ENCODE data around the gene PRKCA.

PRKCA gene

DNA sequence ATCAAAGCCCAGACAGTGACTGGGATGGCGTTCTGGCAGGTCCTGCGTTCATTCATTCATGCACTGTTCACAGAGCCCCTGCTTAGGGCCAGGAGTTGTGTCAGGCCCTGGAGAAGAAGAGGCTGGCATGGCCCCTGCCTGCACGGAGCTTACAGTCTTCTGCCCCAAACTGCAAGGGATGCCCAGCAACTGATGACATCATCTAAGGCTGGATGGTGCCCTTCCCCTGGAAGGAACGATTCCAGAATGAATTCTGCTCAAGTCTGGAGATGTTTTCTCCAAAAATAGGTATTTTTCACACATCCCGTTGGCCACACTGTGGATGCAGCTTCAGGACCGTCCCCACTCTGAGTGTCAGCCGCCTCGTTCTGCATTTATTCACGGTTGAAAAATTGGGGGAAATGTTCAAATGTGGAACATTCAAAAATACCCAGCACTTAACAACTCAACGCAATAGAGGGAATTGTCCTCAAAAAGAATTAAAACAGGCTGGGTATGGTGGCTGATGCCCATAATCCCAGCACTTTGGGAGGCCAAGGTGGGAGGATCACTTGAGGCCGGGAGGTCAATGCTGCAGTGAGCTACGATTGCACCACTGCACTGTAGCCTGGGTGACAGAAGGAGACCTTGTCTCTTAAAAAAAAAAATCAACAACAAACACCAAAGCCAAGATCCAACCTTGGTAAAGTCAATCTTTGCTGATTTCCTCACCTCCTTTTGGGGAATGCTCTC lies 508.7 kb downstream of the PRKCA start:
- no peak for DNase-seq (ENCODE audit: low read depth)

DNA sequence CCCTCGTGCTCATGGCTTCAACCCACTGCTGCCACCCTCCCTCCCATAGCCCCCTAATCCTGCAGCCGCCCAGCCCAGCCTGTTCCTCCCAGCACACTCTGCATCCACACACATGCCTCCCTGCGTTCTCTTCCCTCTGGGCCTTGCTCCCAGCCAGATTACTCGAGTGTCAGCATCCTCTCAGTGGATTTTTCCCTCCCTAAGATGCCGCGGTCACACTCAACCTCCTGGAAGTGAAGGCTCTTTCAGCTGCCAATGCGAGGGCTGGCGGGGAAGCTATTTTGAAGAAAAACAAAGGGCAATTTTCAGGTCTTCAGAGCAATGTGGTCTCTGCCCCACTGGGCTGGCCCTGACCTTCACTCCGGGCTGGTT lies 509.3 kb downstream of the PRKCA start:
- no peak for DNase-seq (ENCODE audit: low read depth)

DNA sequence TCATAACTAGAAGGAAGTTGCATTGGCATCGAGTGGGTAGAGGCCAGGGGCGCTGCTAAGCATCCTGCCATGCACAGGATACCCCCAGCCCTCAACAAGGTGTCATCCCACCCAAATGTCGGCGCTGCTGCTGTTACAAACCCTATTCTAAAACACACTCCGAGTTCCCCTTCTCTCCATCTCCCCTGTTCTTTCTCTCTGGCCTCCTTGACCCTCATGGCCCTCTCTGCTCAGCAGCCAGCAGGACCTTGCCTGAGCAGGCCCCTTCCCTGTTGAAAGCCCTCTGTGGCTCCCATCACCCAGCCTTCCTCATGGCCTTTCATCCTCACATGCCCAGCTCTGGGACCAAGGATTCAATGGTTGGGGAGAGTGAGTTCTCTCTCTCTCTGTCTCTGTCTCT lies 510.2 kb downstream of the PRKCA start:
- no peak for DNase-seq (ENCODE audit: low read depth)

DNA sequence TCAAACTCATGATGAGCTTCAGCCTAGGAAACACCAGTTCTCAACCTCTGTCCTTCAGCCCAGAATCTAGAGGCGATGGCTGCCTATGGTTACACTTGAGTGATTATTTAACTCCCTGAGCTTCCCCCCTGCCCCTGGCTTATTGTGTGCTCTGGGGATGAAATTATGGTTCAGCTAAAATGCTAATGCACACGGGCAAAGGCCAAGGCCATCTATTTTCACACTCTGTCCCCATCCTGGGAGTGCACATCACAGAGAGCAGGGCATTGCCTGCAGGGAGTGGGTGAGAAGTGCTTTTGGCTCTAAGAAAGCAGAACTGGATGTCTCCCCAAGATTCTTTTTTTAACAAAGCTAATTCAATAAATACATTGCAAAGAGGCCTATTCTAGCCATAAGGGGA lies 510.9 kb downstream of the PRKCA start:
- no peak for DNase-seq (ENCODE audit: low read depth)

DNA sequence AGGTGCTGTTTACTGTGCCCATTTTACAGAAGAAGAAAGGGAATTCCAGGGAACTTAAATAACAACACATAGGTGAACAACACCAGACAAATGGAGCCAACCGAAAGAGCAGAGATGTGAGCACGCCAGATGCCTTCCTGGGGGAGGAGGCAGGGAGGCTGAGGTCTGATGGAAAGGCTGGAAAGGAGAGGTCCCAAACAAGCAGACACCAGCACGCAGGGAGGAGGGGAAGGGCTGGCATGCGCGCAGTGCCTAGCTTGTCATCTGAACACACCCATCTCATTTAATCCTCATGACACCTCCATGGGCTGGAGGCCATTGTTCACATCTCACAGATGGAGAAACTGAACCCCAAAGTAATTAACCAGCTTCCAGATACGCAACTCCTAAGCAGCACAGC lies 511.6 kb downstream of the PRKCA start:
- no peak for DNase-seq (ENCODE audit: low read depth)

DNA sequence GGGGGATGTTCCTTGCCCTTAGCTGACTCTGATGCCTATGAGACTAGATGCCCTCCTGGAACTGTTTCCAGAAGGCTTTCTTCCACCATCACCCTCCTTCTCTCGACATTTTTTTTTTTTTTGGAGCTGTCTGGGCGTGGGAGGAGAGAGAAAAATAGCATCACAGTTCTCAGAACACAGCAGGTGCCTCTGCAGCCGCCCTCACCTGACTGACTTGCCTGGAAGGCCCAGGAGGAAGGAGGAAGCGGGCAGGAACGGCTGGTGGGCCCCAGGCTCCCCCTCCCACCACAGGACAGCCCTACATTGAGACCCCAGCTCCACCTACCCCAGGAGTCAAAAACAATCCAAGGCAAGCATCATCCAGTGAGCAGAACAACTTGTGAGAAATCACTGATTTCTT lies 512.2 kb downstream of the PRKCA start:
- no peak for DNase-seq (ENCODE audit: low read depth)

DNA sequence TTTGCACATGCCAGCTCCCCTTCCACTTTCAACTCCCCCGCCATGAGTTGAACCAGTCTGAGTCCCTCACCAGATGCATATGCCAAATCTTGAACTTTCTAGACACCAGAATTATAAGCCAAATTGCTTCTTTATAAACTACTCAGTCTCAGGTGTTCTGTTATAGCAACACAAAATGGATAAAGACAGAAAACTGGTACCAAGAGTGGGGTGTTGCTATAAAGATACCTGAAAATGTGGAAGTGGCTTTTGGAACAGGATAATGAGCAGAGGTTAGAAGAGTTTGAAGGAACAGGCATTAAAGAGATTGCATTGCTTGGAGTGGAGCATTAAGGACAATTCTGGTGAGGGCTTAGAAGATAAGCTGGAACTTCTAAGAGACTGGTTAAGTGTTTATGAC lies 515.3 kb downstream of the PRKCA start:
- DNase-seq (ENCODE audit: low read depth): no peak

DNA sequence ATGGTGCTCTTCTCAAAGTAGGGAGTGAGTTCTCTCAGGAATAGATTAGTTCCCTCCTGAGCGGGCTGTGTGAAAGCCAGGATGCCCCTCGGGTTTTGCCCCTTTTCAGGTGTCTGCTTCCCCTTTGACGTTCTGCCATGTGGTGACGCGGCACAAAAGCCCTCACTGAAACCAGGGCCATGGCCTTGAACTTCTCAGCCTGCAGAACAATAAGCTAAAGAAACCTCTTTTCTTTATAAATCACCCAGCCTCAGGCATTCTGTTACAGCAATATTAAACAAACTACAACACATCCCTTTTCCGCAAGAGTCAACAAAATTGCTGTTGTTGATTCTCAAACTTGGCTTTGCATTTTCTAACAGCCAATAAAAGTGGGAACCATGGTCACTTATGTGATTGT lies 517.1 kb downstream of the PRKCA start:
- no peak for DNase-seq (ENCODE audit: low read depth)

DNA sequence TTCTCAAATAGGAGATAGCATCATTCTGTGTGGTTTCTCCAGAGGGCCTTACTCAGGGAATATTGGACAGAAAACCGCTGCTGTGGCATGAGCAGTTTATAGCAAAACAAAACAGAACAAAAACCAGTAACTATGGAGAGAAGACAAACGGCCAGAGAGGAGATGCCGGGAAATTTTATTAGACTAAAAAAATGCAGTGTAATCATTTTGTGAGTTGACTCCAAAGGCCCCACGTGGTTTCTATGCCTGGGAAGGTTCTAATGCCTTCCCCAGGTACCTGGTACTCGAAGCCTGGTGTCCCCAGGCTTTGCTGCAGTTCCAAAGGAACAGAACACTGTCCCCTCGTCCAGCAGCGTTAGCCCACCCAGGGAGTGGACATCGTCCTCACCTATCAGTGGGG lies 519.6 kb downstream of the PRKCA start:
- DNase-seq (ENCODE audit: low read depth): no peak

DNA sequence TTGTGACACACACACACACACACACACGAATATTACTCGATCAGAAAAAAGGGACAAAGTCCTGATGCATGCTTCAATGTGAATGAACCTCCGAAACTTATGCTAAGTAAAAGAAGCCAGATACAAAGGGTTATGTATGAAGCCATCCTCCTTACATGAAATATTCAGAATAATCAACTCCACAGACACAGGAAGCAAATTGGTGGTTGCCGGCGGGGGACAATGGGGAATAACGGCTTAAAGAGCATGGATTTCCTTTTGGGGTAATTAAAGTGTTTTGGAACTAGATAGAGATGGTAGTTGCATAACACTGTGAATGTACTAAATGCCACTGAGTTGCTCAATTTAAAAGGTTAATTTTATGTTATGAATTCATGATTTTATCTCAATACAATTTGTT lies 524.4 kb downstream of the PRKCA start:
- DNase-seq (ENCODE audit: low read depth): no peak

DNA sequence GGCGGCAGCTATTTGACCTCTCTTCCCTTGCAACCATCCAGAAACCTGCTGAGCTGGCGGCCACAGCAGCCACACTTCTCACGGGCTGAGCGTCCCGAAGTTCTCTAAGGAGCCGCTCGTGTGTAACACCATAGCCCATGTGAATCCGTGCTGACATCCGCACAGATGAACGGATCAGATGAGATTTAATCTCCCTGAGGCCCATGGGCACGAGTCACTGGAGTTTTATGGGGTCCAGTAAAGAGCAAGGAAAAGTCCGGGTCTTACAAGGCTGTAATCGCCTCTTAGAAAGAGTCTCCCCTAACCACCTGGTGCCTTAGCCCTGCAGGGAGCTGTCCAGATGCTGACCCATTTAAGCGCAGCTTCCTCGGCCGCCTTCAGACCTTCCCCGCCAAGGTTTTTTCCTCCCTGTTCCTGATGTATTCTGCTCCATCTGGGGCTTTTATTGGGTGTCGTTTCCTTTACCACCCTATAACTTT lies 527.0 kb downstream of the PRKCA start:
- peak; percentile 19 for DNase-seq (ENCODE audit: low read depth)

DNA sequence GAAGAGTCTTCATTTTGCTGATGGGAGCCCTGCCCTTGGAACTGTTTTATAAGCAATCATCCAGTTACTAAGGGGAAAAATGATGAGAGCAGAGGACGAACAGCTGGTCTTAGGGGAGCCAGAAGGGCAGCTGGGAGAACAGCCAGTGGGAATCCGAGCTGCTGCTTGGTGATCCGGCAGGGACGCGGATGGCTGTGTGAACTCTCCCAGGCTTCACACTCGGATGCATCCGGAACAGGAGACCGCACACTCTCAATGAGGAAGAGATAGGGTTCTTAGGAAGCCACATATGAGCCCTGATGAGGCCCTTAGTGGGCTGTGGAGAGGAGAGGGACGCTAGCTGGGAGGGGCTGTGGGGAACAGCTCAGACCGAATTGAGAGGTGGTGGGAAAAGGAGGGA lies 527.5 kb downstream of the PRKCA start:
- no peak for DNase-seq (ENCODE audit: low read depth)

DNA sequence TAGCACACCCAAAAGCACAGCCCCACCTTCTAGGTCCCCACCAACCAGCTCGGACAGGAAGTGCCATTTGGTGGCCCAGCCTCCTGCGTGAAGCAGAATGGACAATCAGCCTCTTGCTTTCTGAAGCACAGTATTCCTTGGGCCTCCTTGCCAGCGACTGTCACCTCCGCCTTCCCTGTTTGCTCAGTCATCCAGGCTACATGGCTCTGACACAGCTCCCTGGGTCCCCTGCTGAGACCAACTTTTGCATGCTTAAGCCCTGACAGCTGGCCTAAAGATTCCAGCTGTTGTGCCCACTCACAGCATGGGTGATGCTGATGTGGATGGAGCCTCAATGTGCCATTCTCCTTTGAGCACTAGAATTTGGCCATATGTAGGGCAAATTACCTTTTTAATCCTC lies 528.0 kb downstream of the PRKCA start:
- DNase-seq (ENCODE audit: low read depth): no peak

DNA sequence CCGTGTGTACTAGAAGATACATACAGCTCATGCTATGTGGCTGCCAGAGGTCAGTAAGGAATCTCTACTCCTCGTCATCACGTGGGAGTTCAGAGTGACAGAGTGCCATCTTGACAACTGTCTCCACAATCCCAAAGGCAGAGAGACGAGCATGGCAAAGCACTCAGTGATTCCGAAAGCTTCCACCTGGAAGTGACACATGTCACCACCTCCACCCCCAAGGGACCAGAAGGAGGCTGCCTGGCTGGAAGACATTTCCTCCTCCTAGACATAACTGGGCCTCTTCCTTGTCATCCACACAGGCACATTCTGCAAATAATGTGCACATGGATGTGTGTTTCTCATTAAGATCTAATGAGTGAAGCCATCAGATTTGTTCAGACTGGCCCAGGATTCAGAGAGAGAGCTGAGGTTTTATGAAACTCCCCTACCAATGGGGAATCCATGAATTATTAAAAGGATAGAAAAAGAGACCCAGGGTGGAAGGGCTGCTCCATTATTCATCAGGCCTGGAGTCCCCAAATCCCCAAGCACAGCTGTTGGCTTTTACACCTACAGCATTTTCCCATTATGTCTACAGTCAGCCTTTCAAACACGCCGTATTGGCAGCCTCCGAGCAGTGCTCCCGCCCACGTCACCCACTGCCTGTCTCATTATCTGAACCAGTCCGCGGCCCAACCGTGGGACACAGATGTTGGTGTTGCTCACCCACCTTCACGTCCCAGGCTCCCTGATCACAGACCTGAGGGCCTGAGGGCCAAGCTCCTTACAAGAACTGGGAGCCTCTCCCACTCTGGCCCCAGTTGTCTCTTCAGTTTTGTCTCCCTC lies 529.2 kb downstream of the PRKCA start:
- no peak for DNase-seq (ENCODE audit: low read depth)

DNA sequence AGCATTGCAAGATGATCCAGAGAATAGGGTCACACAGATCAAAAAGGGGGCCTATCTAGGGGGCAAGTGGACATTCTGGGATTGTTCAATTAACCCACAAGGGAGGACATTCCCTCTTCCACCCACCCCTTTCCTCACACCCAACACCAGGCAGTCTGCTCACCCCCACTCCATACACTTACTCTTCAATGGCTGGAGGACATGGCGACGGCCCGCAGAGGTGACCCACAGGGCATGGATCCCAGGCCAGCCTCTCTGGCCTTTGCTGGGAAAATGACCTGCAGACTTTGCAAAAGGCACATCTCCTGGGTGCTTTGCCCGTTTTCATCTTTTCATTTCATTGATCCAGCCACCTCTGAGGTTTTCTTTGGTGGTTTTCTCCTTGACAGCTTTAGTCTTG lies 530.8 kb downstream of the PRKCA start:
- DNase-seq (ENCODE audit: low read depth): no peak

DNA sequence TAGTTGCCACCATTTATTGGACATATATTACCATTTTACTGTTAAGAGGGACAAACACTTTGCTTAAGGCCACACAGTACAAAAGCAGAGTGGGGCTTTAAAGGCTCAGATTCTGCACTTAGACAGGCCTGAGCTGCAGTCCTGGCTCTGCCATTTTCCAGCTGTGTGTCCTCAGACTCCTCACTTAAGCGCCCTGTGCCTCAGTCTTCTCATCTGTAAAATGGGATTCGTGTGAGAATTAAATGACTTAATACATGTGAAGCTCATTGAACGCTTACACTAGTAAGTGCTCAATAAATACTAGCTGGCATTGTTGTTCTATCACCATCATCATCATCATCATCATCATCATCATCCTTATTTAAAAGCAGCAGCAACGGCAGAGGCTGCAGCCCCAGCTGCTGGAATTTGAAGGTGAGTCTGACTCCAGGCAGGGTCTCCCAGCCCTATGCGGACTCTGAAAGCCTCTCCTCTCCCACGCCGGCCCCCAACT lies 532.1 kb downstream of the PRKCA start:
- no peak for DNase-seq (ENCODE audit: low read depth)

DNA sequence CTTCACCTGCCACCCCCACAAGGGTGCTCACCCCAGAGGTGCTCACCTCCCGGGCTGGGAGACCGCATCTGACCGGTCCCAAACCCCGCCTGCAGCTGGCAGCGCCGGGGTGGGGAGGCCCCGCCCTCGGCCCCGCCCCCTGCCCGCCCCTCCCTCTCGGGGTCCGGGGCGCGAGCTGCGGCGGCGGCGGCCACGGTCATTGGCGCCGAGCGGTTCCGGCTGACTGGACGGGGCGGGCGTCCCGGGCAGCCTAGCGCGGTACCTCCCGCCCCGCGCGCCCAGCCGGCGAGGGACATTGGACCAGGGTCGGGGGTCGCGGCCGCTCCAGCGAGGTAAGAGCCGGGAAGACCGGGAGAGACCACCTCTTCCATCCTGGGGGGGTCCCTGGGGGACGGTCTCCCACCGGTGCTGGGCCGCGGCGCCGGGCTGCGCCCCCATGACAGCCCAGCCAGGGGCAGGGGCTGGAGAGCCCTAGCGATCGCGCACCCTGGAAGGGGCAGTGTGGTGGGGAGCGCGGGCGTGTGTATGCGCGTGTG lies 532.6 kb downstream of the PRKCA start, which contains the start of gene CACNG5:
Gene CACNG5 (plus strand): TSS at position 199 of the 536 bp plus-strand sequence. CDS start 42,216 bp downstream, outside the sequence.
- DNase-seq (ENCODE audit: low read depth): no peak

DNA sequence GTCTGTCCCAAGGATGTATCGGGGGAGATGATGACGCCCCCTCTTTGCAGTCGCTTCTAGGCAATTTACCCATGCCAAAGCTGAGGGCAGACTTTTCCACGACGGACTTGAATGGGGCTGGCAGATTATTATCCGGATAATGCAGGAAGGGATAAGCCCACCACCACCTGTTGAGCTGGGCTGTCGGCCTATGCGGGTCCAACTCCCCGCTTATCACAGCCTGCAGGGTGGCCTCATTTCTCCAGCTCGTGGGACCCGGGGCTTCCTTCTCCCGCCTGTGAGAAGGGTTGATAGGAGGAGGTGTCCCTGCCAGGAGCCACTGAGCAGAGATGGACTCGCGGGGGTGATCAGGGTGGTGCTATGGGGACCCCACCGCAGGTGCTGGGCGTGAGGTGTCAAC lies 533.1 kb downstream of the PRKCA start:
- DNase-seq (ENCODE audit: low read depth): no peak

DNA sequence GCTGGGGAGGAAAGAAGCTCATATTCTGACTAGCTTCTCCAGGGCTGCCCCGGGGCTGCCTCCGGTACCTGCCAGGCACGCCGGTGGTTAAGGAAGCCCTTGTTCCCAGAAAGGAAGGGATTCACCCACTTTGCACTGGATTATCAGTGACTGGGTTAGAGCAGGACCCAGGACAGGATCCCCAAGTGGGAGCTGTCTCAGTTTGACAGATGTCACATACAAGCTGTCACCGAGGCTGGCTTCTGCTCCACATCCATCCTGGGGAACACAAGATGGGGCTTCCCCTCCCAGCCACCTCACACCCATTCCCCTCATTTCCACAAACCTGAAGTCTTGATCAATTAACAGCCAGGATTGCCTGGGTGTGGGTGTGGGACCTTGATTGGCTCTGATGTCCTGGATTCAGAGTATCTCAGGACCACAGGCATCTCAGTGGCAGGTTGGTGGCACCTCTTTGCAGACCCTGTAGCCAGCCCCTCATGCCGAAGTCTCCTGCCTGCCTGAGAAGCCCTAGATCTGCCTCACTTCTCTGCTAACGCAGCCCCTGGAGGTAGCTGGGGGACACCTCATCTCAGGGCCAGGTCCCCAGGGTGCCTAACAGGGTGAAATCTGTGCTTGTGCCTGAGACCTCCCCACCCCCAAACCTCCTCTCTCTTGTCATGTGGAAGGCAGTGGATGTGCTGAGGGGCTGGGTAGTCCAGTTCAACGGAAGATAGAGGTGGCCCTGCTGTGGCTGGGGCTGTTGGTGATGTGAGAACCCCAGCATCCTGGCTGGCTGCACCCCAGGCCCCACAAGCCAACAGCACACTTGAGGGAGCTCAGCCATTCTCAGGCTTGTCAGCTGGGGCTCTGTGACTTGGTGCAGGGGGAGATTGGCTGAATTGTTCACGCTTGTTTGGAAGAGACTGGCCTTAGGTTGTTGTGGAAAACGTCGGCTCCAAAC lies 533.9 kb downstream of the PRKCA start:
- no peak for DNase-seq (ENCODE audit: low read depth)

DNA sequence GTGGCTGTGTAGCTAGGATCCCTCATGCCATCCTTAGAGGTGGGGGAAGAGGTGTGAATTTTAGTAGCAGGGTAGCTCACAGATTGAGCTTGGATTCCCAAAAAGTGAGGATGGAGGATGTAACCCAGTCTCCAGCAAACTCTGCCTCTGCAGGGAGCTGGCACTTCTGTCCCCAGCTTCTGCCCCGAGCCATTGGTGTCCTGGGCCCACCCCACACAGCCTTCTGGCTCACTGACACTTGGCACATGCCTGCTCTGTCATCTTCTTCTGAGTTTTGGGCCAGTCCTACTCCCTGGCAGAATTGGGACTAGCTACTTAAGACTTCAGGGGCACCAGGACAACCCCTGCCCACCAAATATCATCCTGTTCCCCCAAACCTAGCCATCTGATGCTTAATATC lies 534.8 kb downstream of the PRKCA start:
- no peak for DNase-seq (ENCODE audit: low read depth)

DNA sequence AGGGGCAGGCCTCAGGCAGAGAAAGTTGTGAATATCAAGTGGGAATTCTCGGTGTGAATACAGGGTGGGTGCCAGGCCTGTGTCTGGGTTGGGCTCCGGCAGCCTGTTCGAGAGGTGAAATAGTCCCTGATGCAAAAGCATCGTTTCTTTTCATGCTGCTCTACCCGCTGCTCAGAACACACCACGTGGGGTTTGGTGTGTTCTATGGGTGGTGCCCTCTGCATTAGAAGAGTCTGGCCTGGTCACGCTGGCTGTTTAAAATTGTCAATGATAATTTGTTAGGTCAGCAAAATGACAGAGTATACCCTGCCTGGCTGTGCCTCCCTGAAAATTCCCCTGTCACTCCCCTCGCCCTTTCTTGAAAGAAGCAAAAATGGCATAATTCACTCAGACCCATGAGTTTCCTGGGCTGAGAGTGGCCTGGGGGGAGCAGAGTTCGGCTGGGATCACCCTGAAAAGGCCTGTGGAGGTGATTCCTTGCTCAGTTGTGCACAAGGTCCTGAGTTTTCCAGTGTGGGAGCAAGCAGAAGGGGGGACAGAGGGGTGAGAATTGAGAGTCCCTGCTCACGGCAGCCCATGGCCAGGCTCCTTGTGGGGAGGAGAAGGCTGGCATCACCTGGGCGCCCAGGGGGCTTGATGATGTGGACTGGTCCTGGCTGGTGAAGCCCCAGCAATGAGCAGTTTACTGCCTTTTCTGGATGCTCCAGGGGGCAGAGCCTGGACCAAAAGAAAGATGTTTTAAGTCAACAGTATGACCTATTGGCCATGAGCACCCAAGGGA lies 535.7 kb downstream of the PRKCA start:
- DNase-seq (ENCODE audit: low read depth): no peak
